Measurements from ENCODE around the gene ZNF865. TPM values are rescaled to one million over a fixed set of nuclear protein-coding genes. Genes with fewer than 3 reads are reported as not detected.

Gene ZNF865
- total RNA-seq, 1 experiment from 2014 or later: 13.2 TPM

DNA sequence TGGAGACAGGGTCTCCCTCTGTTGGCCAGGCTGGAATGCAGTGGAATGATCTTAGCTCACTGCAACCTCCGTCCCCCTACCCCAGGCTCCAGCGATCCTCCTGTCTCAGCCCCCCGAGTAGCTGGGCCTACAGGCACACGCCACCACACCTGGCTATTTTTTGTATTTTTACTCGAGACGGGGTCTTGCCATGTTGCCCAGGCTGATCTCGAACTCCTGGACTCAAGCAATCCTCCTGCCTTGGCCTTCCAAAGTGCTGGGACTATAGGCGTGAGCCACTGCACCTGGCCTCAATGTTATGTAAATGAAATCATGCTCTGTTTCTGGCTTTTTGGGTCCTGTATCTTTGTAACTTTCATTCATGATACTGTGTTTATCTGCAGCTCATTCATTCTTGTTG lies 16.7 kb upstream of the ZNF865 start:
- H3K27me3 ChIP-seq (replicated peaks; ENCODE audit: control insufficient read depth, insufficient read depth, low read length): no peaks in the 10 kb centered on the region
- peaks cover 24% of the 10 kb centered on the region for H3K36me3 Mint-ChIP-seq (ENCODE audit: insufficient read depth, unreplicated experiment)
- no peak overlapping the region for H3K4me3 ChIP-seq (ENCODE audit: low read depth, low read length)
- H3K27me3 Mint-ChIP-seq (ENCODE audit: insufficient read depth, unreplicated experiment): no peaks in the 10 kb centered on the region
- no peak for DNase-seq
- no peaks in the 10 kb centered on the region for H3K9me3 ChIP-seq
- TF ChIP-seq, protein P1, sequence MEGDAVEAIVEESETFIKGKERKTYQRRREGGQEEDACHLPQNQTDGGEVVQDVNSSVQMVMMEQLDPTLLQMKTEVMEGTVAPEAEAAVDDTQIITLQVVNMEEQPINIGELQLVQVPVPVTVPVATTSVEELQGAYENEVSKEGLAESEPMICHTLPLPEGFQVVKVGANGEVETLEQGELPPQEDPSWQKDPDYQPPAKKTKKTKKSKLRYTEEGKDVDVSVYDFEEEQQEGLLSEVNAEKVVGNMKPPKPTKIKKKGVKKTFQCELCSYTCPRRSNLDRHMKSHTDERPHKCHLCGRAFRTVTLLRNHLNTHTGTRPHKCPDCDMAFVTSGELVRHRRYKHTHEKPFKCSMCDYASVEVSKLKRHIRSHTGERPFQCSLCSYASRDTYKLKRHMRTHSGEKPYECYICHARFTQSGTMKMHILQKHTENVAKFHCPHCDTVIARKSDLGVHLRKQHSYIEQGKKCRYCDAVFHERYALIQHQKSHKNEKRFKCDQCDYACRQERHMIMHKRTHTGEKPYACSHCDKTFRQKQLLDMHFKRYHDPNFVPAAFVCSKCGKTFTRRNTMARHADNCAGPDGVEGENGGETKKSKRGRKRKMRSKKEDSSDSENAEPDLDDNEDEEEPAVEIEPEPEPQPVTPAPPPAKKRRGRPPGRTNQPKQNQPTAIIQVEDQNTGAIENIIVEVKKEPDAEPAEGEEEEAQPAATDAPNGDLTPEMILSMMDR (IDR thresholded peaks at IDR 0.05; ENCODE audit: insufficient read depth in 1 of 2, low read depth in 1 of 2, low read length in 1 of 2, severe bottlenecking in 1 of 2, unreplicated experiment in 1 of 2): no peak
- ChIA-PET CTCF (interaction anchor here (0.6 to 0.7 kb wide), 2 partner anchors 9 to 485 kb away, joined by 4 to 8 read pairs; no protein-coding TSS in a partner anchor), POLR2A (interaction anchor here (0.6 kb wide), 2 partner anchors 15 to 30 kb away, joined by 4 to 14 read pairs; no protein-coding TSS in a partner anchor)
- H3K4me1 ChIP-seq: peaks cover 5% of the 10 kb centered on the region; the same call in 1 of the 2 replicates
- no peaks in the 10 kb centered on the region for H3K9me3 Mint-ChIP-seq (ENCODE audit: unreplicated experiment)
- intact Hi-C loops (cut with micrococcal nuclease; ENCODE audit: unreplicated experiment): no loop called here
- BruUV-seq (replicated peaks): no TSS peak
- H3K36me3 ChIP-seq (ENCODE audit: control insufficient read depth, insufficient read depth, low read length): no peaks in the 10 kb centered on the region
- H3K4me3 Mint-ChIP-seq (ENCODE audit: unreplicated experiment): peak overlapping the region; percentile 33
- H3K27ac Mint-ChIP-seq (ENCODE audit: unreplicated experiment): no peak overlapping the region
- H3K4me1 Mint-ChIP-seq (ENCODE audit: low read depth, unreplicated experiment): peaks cover 14% of the 10 kb centered on the region

DNA sequence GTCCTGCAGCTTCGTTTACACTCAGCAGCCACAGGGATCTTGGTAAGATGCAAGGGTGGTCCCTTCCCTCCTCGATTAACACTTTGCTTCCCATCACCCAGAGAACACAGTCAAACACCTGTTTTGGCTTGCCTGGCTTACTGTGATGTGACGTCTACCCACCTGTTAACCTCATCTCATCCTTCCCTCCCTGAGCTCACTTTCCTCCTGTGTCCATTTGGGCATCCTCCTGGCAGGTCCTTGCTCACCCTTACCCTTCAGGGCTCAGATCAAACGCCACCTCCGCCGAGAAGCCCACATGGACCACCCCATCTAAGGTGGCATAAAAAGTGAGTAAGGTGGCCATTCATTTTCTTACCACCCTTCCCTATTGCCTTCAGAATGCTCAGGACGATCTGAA lies 15.3 kb upstream of the ZNF865 start:
- POLR2A ChIA-PET: interaction anchor here (0.7 kb wide), 1 partner anchor 9 kb away, joined by 4 read pairs; the partner anchor contains the start of gene FIZ1
- DNase-seq: no peak
- 0 out of 2 replicates have a peak, but pooled peaks cover under 1% of the 10 kb centered on the region for H3K36me3 ChIP-seq (ENCODE audit: control insufficient read depth, insufficient read depth, low read length)
- Mint-ChIP-seq H3K27ac (ENCODE audit: unreplicated experiment) (no peak overlapping the region), H3K4me1 (ENCODE audit: low read depth, unreplicated experiment) (peaks cover 12% of the 10 kb centered on the region), H3K9me3 (ENCODE audit: unreplicated experiment) (no peaks in the 10 kb centered on the region), H3K36me3 (ENCODE audit: insufficient read depth, unreplicated experiment) (peaks cover 30% of the 10 kb centered on the region), H3K4me3 (ENCODE audit: unreplicated experiment) (no peak overlapping the region), H3K27me3 (ENCODE audit: insufficient read depth, unreplicated experiment) (no peaks in the 10 kb centered on the region)
- H3K27me3 ChIP-seq (replicated peaks; ENCODE audit: control insufficient read depth, insufficient read depth, low read length): no peaks in the 10 kb centered on the region
- no TSS peak for BruUV-seq (replicated peaks)
- H3K9me3 ChIP-seq: no peaks in the 10 kb centered on the region
- no peak overlapping the region for H3K4me3 ChIP-seq (ENCODE audit: low read depth, low read length)
- CTCF ChIA-PET: no interaction called here
- intact Hi-C loops (cut with micrococcal nuclease; ENCODE audit: unreplicated experiment): no loop called here
- H3K4me1 ChIP-seq: peaks cover 5% of the 10 kb centered on the region; the same call in 1 of the 2 replicates
- TF ChIP-seq, protein P1 (IDR thresholded peaks at IDR 0.05; ENCODE audit: insufficient read depth in 1 of 2, low read depth in 1 of 2, low read length in 1 of 2, severe bottlenecking in 1 of 2, unreplicated experiment in 1 of 2): no peak

GRCh38 chr19:55590617-55591016 lies 14.8 kb upstream of the ZNF865 start:
- no TSS peak for BruUV-seq (replicated peaks)
- peak in 1 of 2 experiments; percentile 31 for DNase-seq
- Mint-ChIP-seq H3K27me3 (ENCODE audit: insufficient read depth, unreplicated experiment) (no peaks in the 10 kb centered on the region), H3K4me1 (ENCODE audit: low read depth, unreplicated experiment) (peaks cover 7% of the 10 kb centered on the region), H3K36me3 (ENCODE audit: insufficient read depth, unreplicated experiment) (peaks cover 35% of the 10 kb centered on the region), H3K27ac (ENCODE audit: unreplicated experiment) (no peak overlapping the region), H3K9me3 (ENCODE audit: unreplicated experiment) (no peaks in the 10 kb centered on the region), H3K4me3 (ENCODE audit: unreplicated experiment) (no peak overlapping the region)
- no peak overlapping the region for H3K4me3 ChIP-seq (ENCODE audit: low read depth, low read length)
- H3K36me3 ChIP-seq (ENCODE audit: control insufficient read depth, insufficient read depth, low read length): peaks cover 3% of the 10 kb centered on the region; the same call in 1 of the 2 replicates
- intact Hi-C loops (cut with micrococcal nuclease; ENCODE audit: unreplicated experiment): no loop called here
- CTCF ChIA-PET: no interaction called here
- H3K4me1 ChIP-seq: peaks cover 5% of the 10 kb centered on the region; the same call in 1 of the 2 replicates
- no peaks in the 10 kb centered on the region for H3K9me3 ChIP-seq
- POLR2A ChIA-PET: no interaction called here
- H3K27me3 ChIP-seq (replicated peaks; ENCODE audit: control insufficient read depth, insufficient read depth, low read length): no peaks in the 10 kb centered on the region
- TF ChIP-seq, protein P1 (IDR thresholded peaks at IDR 0.05; ENCODE audit: insufficient read depth in 1 of 2, low read depth in 1 of 2, low read length in 1 of 2, severe bottlenecking in 1 of 2, unreplicated experiment in 1 of 2): no peak
